PC-9 (cell line): ENCODE data around the gene TMEM25.

Source experiments
- EZH2 ChIP-seq: fragments of 200-600 bp; sonication (generic); IDR thresholded peaks from 2 replicates; pipeline ENCODE4 v1.8.0; 2017; ENCODE audit warnings: antibody characterized with exemption, low read depth
- TF ChIP-seq, protein P1 (sequence below): fragments of 200-600 bp; sonication (generic); conservative IDR thresholded peaks from 2 replicates; pipeline ENCODE4 v1.6.1; 2017; ENCODE audit warnings: mixed run types, antibody characterized with exemption, mild to moderate bottlenecking, moderate library complexity

- TF ChIP-seq, protein P1, sequence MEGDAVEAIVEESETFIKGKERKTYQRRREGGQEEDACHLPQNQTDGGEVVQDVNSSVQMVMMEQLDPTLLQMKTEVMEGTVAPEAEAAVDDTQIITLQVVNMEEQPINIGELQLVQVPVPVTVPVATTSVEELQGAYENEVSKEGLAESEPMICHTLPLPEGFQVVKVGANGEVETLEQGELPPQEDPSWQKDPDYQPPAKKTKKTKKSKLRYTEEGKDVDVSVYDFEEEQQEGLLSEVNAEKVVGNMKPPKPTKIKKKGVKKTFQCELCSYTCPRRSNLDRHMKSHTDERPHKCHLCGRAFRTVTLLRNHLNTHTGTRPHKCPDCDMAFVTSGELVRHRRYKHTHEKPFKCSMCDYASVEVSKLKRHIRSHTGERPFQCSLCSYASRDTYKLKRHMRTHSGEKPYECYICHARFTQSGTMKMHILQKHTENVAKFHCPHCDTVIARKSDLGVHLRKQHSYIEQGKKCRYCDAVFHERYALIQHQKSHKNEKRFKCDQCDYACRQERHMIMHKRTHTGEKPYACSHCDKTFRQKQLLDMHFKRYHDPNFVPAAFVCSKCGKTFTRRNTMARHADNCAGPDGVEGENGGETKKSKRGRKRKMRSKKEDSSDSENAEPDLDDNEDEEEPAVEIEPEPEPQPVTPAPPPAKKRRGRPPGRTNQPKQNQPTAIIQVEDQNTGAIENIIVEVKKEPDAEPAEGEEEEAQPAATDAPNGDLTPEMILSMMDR: peak; percentile 54
- no peak for TF ChIP-seq EZH2
These were observed 45.7 kb upstream of the TMEM25 start for GRCh38 chr11:118485273-118485672.
